Hindlimb muscle (tissue), 1 donor: ENCODE results near the gene EZH2. TPM values are rescaled to one million over a fixed set of nuclear protein-coding genes. Genes with fewer than 3 reads are reported as not detected.

ENCODE experiments used
- DNase-seq: peaks from one replicate; pipeline ENCODE4 v3.0.0-alpha.2; 2013
- polyA plus RNA-seq: library from polyadenylated mRNA; unstranded; fragments of 120-200 nt; gene quantifications from one replicate; pipeline ENCODE4 v1.2.1, GENCODE V29; 2013; ENCODE audit not compliant: insufficient read length

The EZH2 gene
- polyA plus RNA-seq, 1 donor, result 22.0 TPM

- DNase-seq, result no peak
Measured at GRCh38 chr7:148761499-148762278, 122.4 kb downstream of the EZH2 start.

Other genes with a start within 250 kb of the EZH2 start
- gene CUL1, start 185.4 kb downstream of the EZH2 start, polyA plus RNA-seq, result 52.5 TPM
- 55.7 TPM for gene PDIA4, start 144.2 kb upstream of the EZH2 start, polyA plus RNA-seq
- 4.4 TPM for gene ZNF786, start 206.4 kb upstream of the EZH2 start, polyA plus RNA-seq
- gene ZNF425, start 242.0 kb upstream of the EZH2 start, polyA plus RNA-seq, result 4.5 TPM